HTR-8/SVneo (cell line): ENCODE data around the gene ENKUR.
"Not testable (repeated sequence)": the region's sequence is repeated elsewhere in the genome, so short reads cannot be mapped to it uniquely, and the experiment has no call there.

Experiments used
- DNase-seq: peaks from one replicate; pipeline ENCODE4 v3.0.0; 2011; ENCODE audit warnings: low spot score, mixed read lengths; ENCODE audit not compliant: insufficient read length
- FAIRE-seq: peaks from 2 replicates; lab custom pipeline; 2011; peaks lifted over from hg19 to GRCh38; lab: Jason Lieb, UNC

ENKUR gene

DNA sequence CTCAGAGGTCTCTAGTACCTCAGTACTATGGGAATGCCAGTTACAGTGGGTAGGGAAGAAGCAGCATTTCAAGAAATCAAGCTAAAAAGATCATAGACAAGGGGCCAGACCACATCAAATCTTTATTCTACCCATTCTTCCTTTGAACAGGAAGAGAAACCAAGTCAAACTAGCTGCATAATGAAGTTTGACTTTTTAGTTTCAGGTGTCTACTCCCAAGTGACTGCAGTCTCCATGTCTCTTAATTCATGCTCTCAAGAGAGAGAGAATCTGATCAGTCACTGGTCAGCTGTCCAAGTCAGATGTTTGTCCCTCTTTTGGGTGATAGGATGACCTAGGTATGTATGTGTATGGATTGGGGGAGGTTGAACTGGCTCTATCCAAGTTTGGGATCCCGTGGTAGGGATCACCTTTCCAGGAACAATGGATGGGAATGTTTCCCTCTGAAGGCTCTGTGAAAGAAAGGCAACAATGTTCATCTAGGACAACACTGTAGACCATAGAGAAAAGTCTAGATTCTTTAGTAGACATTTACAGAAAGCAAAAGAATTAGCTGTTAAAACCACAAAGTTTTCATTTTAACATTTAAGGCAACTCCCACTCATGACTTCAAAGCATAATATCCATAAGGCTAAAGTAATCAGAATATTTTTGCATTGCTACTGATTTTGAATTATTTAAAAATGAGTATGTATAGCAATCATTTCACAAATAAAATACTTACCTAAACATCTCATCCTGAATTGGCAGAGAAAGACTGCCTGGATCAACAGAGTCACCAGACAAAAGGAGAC is 33.4 kb downstream of the ENKUR start:
- FAIRE-seq (no peak), DNase-seq (no peak)

DNA sequence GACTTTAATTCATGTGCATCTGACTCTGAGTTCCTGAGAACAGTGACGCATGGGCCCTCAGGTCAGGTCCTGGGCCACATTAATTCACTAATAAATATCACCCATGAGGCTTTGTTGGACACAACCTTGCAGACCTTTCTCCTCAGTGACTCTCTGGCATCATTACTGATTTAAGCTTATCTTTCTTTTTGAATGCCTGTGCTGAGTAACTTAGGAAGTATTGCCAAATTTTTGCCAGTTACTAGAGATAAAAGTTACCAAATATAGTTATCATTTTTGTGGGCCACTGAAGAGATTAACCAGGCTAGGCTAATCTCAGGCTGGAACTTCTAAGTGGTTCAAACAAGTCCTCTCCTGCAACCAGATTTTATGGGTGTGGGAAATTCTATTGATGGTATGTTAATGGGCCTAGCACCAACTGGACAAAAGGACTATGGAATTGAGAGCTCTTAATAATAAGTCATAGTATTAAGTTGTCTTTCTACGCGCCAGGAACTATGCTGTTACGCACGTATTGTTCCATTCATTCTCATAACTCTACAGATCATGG is 34.7 kb downstream of the ENKUR start:
- no peak for FAIRE-seq
- DNase-seq: no peak

DNA sequence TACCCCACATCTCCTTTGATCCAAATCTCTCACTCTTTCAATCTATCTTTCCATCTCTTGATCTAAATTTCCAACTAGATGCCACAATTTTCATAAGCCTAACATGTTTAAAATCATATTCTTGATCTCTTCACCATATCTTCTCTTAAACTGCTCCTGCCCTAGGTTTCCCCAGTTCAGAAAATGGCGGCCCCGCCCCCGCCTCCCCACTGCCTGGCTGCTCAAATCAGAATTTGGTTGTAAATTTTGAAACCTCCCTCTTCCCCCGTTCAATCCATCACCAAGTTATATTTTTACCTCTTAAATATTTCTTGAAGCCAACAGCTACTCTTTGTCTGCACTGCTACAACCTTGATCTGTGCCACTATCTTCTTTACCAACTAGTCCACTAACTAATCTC is 36.3 kb downstream of the ENKUR start:
- no peak for DNase-seq
- no peak for FAIRE-seq

DNA sequence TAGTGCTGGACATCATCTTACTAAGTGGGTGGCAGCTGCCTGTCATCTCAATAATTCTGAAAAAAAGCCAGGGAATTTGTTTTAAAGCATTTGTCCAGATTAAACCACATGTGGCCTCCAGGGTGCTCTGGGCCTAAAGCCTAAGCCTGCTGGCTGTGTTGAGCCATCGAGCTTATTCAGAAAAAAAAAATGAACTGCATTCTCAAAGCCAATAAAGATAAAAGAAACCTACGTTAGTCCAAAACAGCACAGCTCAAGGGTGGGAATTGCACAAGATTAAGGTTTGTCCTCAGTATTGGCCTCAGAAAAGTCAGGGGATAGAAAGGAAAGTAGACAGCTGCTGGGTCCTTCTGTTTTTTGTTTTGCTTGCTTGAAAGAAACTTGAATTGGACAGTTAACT is 41.0 kb downstream of the ENKUR start:
- DNase-seq (no peak), FAIRE-seq (no peak)

DNA sequence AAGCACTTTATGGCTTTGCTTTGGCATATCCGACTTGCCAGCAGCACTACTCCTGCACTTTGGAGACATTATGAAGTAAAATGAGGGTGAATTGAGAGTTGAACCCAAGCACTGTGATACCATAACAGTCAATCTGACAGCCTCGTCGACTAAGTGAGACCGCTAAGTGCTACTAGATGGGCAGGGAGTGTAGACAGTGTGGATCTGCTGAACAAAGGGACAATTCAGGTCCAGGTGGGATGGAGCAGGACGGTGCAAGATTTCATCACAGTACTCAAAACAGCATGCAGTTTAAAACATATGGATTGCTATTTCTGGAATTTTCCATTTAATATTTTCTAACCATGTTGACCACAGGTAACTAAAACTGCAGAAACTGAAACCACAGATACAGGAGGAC is 42.8 kb downstream of the ENKUR start:
- FAIRE-seq (peak; percentile 85), DNase-seq (no peak)

DNA sequence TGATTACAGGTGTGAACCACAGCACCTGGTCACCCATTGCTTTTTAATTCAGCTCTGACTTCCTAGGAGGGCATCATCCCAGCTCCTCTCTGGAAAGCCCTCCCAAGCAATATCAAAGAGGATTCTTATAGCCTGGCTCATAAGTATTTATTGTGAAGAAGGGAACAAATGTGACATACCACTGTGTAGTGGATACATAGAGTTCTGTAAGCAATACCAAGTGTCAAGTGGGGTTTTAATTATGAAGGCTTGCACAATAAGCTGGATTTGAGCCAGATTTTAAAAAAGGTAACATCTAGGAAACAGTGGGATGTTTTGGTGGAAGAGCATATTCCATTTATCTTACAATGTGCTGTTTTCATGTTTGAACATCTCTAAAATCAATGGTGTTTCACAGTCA is 44.6 kb downstream of the ENKUR start:
- FAIRE-seq (no peak), DNase-seq (no peak)

DNA sequence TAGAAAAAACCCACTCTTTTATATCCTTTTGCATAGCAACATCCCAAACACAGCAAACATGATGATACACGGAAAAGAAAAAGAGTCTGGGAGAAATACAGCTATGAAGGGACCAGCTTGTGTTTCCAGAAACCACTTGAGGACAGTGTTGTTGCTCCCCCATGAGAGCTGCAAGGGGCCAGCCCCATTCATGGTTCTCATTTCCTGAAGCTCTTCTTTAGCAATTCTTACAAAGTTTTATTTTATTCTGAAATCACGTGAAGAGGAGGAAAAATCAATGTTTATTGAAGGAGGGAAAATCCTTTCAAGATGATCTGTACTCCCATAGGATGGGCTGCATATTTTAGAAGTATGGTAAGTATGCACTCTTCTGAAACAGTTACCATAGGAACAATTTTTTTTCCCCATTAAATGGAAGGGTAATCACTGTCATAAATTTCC is 46.1 kb downstream of the ENKUR start:
- DNase-seq (no peak), FAIRE-seq (no peak)

DNA sequence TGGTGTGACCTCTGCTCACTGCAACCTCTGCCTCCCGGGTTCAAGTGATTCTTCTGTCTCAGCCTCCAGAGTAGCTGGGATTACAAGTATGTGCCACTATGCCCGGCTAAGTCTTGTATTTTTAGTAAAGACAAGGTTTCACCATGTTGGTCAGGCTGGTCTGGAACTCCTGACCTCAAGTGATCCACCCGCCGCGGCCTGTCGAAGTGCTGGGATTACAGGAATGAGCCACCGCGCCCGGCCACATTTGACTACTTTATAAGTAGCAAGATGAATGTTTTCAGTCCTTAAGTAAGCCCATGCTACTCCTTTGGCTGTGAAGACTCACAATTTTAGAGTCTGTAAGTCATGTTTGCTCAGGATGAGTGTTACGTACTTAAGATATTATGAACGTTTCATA is 47.0 kb downstream of the ENKUR start:
- not testable (repeated sequence) for FAIRE-seq, DNase-seq

DNA sequence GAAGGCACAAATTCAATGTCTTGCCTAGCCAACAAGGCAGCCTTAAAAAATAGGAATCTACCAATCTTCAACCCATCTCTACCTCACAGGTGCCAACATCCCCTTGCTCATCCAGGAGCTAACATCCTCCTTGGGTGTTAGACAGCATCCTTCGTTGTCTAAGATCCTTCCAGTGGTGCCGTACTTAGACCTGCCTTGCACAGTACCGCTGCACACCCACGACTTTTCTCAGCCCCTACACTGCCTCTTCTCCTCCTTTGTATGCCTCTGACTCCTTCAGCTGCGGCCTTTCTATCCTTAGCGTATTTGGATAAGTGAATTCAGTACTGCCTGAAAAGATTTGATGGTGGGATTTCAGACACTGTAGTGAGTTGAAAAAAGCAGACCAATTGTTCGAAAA is 47.6 kb downstream of the ENKUR start:
- FAIRE-seq: peak; percentile 49
- DNase-seq: no peak

DNA sequence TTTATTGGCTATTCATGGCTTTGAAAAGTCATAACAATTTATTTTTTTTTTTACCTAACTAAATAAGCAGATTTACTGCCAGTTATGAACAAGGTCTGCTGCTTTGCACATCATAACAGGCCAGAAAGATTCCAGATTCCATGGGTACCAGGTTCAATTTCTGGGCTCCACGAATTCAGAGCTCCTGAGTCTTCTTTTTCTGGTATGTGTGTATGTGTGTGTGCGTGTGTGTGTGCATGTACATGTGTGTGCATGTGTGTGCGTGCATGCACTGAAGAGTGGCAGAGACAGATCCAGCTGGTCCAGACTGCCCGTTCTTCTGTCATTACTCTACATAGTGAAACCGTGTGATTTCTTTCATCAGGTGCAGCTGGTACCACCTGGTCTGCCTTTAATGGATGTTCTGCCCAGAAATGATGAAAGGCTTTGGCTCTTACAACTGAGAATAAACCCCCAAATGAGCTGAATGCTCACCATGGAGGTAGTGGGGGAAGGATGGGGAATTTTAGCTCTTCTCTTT is 48.9 kb downstream of the ENKUR start:
- DNase-seq (no peak), FAIRE-seq (peak; percentile 62)

DNA sequence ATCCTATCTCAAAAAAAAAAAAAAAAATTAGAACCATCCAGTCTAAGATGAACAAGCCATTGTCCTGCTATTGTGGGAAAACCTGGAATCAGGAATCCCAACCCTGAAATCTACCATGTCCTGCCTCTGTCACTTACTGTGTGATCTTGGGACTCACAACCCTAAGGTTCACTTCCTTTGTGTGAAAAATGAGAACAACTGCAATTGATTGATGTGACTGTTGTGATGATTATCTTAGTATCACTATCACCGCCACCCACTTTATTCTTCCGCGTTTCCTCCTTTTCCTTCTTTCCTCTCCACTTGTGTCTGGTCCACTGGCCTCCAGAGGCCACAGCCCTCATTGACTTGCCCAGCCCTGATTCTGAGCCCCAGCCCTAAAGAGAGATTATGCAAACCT is 50.9 kb downstream of the ENKUR start:
- FAIRE-seq (no peak), DNase-seq (no peak)

DNA sequence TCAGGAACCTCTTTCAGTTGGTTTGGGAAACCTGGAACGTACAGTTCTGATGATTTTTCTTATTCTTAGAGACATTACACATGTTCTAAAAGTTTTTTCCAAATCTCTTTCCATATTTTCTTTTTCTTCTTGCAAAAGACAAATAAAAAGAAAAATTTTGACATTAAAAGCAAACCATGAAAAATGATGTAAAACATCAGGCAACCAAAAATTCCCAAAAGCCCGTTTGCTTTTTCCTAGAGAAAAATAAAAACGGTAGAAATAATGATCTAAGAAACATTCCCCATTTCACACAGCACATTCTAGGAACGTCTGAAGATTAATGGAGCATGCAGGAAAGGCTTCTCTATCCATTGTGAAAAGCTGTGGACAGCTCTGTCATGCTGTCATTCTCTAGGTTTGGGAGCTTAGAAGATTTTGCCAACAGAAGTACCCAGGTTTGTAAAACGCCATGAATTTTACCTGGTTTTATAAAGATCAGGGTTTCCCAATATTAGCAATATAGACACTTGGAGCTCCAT is 52.4 kb downstream of the ENKUR start:
- FAIRE-seq: no peak
- DNase-seq: no peak

DNA sequence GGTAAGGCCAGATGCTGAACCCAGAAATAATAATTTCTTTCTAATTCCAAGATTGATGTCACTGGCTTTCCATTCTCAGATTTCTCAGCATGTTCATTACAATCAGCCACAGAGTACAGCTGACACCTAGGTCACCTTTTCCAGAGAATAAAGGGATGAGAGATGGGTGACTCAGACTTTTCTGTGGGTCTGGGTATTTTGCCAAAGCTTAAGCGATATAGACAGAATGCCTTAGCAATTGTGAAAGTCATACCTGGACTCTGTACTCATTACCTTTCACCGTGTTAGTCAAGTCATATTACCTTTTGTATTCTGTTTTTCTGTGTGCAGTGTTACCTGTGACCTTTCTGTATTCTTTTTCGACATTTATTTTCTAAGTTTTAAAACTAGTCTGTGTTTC is 53.0 kb downstream of the ENKUR start:
- DNase-seq (no peak), FAIRE-seq (no peak)

DNA sequence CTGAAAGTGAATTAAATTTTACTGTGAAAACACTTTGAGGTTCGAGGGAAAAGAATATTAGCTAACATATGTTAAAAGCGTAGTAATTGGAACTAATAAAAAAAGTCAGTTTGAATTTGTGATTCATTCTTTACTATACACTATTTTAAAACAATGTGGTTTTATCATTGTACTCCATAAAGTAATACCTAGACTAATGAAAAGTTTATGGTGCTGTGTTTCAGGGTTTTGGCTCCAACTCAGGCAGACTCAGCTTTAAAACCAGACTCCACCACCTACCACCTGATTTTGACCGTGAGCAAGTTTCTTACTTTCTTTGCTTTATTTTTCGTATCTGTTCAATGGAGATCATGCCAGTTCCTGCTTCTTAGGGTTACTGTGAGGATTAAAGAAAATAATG is 54.4 kb downstream of the ENKUR start:
- no peak for FAIRE-seq
- DNase-seq: no peak

DNA sequence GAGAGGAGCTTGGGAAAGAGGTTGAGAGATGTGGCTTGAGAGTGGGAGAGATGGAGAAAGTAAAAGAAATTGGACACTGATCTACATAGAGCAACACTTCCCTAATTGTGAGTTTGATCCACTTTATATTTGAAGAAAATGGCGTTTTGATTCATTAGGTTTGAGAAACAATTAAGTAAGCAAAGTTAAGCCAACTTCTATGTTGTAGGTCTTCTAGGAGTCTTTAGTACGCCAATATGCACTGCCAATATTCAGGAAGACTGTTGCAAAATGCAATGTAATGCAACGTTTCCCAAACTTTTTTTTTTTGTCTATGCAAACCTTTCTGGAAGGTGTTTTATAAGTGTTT is 56.6 kb downstream of the ENKUR start:
- FAIRE-seq (no peak), DNase-seq (no peak)

DNA sequence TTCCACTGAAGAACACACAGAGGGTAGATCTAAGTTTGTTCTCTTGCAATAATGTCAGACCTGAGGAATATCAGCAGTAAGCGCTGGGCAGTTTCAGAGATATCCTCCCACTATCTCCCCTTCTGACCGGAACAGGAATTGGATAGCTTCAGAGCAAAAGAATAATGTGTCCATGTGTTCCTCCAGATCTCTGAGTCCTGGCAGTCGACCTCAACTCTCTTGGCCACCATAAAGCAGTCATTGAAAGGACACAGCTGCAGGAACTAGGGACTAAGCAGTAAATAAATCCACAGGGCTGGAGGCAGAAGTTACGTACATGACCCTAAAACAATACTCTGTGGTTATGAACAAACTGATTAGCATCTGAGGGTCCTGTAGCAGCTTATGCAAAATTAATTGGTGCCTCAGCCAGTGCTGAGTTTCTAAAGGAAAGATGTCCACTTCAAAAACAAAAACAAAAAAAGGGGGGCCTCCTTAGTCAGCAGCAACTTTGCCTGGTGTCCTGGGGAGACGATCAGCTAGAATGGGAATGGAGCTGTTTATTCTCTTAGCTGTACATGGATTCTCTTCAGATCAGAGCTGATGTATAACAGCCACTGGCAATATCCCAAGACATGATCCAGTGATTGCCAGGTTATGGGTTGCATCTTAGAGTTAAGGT is 57.1 kb downstream of the ENKUR start:
- FAIRE-seq (peak; percentile 68), DNase-seq (no peak)

DNA sequence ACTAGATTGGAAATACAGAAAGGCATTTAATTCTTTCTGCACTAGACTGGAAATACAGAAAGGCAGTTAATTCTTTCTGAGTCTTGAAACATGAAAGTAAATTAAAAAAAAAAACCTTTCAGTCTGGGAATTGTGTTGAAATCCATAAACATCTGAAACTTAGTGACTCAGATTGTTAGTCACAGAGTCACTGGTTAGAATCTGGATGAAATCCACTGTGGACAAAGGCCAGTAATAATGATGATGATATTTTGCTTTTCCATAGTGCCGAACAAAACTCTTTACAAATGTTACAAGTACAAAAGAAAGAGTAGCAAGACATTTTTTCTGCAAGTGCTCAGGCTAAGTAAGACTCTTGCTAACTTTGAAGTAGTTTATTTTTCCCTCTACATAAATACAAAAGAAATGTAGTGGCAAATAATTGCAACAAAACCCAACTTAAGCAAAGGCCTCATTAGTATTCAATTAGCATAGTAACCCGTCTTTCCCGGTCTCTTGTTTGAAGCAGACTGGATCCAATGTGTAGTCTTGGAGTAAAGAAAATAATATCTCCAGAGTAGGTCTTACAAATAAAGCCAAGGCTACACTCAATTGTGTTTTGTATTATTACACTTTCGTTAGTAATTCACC is 57.8 kb downstream of the ENKUR start:
- peak; percentile 31 for FAIRE-seq
- DNase-seq: peak; percentile 54

DNA sequence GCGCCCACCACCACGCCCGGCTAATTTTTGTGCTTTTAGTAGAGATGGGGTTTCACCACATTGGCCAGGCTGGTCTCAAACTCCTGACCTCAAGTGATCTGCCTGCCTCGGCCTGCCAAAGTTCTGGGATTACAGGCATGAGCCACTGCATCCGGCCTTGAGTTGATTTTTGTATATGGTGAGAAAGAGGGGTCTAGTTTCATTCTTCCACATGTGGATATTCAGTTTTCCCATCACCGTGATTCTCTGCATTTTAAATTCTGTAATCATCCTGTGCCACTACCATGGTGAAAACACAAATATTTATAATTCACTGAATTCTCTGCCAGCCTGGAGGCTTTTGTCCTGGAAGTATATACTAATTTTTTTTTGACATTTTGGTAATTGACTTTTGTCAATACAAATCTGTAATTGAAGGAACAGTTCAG is 58.3 kb downstream of the ENKUR start:
- DNase-seq, FAIRE-seq: not testable (repeated sequence)

DNA sequence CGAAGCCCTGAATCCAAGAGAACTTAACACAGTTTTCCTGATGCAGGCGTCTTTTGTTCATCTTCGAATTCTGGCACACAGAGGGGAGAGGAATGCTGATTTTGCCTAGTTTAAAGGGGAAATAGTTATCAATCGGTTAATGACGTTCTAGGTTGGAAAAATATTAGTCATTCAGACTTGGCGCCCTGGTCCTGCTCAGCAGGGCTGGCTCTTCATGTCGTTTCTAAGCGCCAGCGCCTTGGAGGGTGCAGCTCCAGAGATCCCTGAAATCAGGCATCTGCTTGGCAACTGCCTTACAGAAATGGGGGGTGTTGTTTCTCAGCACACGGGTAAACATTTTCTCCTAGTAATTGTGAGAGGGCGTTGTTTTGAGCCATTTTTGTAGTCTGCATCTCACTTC is 62.3 kb downstream of the ENKUR start:
- DNase-seq: no peak
- no peak for FAIRE-seq
